ENCODE measurements around the gene RNF112. TPM values are rescaled to one million over a fixed set of nuclear protein-coding genes. Genes with fewer than 3 reads are reported as not detected.

Gene RNF112
- total and polyA plus RNA-seq, 5 donors from 2014 or later, result 0.39 TPM; not detected in 4

GRCh38 chr17:19365499-19365817 lies 45.6 kb upstream of the RNF112 start:
- Mint-ChIP-seq H3K27me3 (peaks cover 13% of the 10 kb centered on the region), H3K27ac (no peak overlapping the region), H3K4me1 (peaks cover 11 to 35% (median 20%) of the 10 kb centered on the region in 4 donors), H3K36me3 (peaks cover 8% of the 10 kb centered on the region), H3K4me3 (peak overlapping the region in 1 of 4 donors; percentile 86), H3K9me3 (peaks cover 0 to 4% (median 0%) of the 10 kb centered on the region in 7 donors)
- H3K36me3 ChIP-seq (ENCODE audit: control insufficient read depth, insufficient read depth, low read length), result no peaks in the 10 kb centered on the region
- DNase-seq, result no peak
- H3K9me3 ChIP-seq (ENCODE audit: control insufficient read depth in 2 of 2, low read length in 2 of 2), result no peaks in the 10 kb centered on the region
- ATAC-seq (ENCODE audit: low read depth in 2 of 2), result no peak
- H3K4me3 ChIP-seq (ENCODE audit: low read depth, low read length), result no peak overlapping the region
- H3K27me3 ChIP-seq (ENCODE audit: control insufficient read depth, insufficient read depth, low read length), result no peaks in the 10 kb centered on the region
- peaks cover 27% of the 10 kb centered on the region for H3K4me1 ChIP-seq (ENCODE audit: control insufficient read depth, insufficient read depth, low read length, poor library complexity, severe bottlenecking)
- no peak overlapping the region for H3K27ac ChIP-seq (ENCODE audit: insufficient read depth, low read length, poor library complexity, severe bottlenecking)

- Mint-ChIP-seq H3K9me3 (peaks cover 0 to 4% (median 0%) of the 10 kb centered on the region in 7 donors), H3K4me1 (peaks cover 11 to 41% (median 20%) of the 10 kb centered on the region in 4 donors), H3K36me3 (peaks cover 9% of the 10 kb centered on the region), H3K4me3 (peak overlapping the region in 1 of 4 donors; percentile 86), H3K27me3 (peaks cover 11% of the 10 kb centered on the region), H3K27ac (no peak overlapping the region)
- H3K9me3 ChIP-seq (ENCODE audit: control insufficient read depth in 2 of 2, low read length in 2 of 2), result no peaks in the 10 kb centered on the region
- no peaks in the 10 kb centered on the region for H3K27me3 ChIP-seq (ENCODE audit: control insufficient read depth, insufficient read depth, low read length)
- DNase-seq, result no peak
- H3K4me1 ChIP-seq (ENCODE audit: control insufficient read depth, insufficient read depth, low read length, poor library complexity, severe bottlenecking), result peaks cover 33% of the 10 kb centered on the region
- H3K4me3 ChIP-seq (ENCODE audit: low read depth, low read length), result no peak overlapping the region
- ATAC-seq (ENCODE audit: low read depth in 2 of 2), result no peak
- no peak overlapping the region for H3K27ac ChIP-seq (ENCODE audit: insufficient read depth, low read length, poor library complexity, severe bottlenecking)
- H3K36me3 ChIP-seq (ENCODE audit: control insufficient read depth, insufficient read depth, low read length), result no peaks in the 10 kb centered on the region
These were observed 45.0 kb upstream of the RNF112 start for GRCh38 chr17:19365833-19366636.

- Mint-ChIP-seq H3K4me3 (peak overlapping the region in 1 of 4 donors; percentile 47), H3K36me3 (peaks cover 12% of the 10 kb centered on the region), H3K27ac (peak overlapping the region in 1 of 3 donors; percentile 25), H3K27me3 (peaks cover 9% of the 10 kb centered on the region), H3K4me1 (peaks cover 11 to 43% (median 20%) of the 10 kb centered on the region in 4 donors), H3K9me3 (peaks cover 0 to 4% (median 0%) of the 10 kb centered on the region in 7 donors)
- Histone ChIP-seq H3K27me3 (ENCODE audit: control insufficient read depth, insufficient read depth, low read length) (no peaks in the 10 kb centered on the region), H3K9me3 (ENCODE audit: control insufficient read depth in 2 of 2, low read length in 2 of 2) (no peaks in the 10 kb centered on the region), H3K4me3 (ENCODE audit: low read depth, low read length) (no peak overlapping the region), H3K27ac (ENCODE audit: insufficient read depth, low read length, poor library complexity, severe bottlenecking) (no peak overlapping the region), H3K4me1 (ENCODE audit: control insufficient read depth, insufficient read depth, low read length, poor library complexity, severe bottlenecking) (peaks cover 39% of the 10 kb centered on the region), H3K36me3 (ENCODE audit: control insufficient read depth, insufficient read depth, low read length) (no peaks in the 10 kb centered on the region)
- ATAC-seq (ENCODE audit: low read depth in 2 of 2), result no peak
- DNase-seq, result no peak
These were observed 44.4 kb upstream of the RNF112 start for GRCh38 chr17:19366637-19366972.

- Histone ChIP-seq H3K27me3 (ENCODE audit: control insufficient read depth, insufficient read depth, low read length) (no peaks in the 10 kb centered on the region), H3K4me1 (ENCODE audit: control insufficient read depth, insufficient read depth, low read length, poor library complexity, severe bottlenecking) (peaks cover 37% of the 10 kb centered on the region), H3K4me3 (ENCODE audit: low read depth, low read length) (no peak overlapping the region), H3K27ac (ENCODE audit: insufficient read depth, low read length, poor library complexity, severe bottlenecking) (no peak overlapping the region), H3K36me3 (ENCODE audit: control insufficient read depth, insufficient read depth, low read length) (no peaks in the 10 kb centered on the region), H3K9me3 (ENCODE audit: control insufficient read depth in 2 of 2, low read length in 2 of 2) (no peaks in the 10 kb centered on the region)
- peak overlapping the region in 1 of 4 donors; percentile 75 for H3K4me3 Mint-ChIP-seq
- H3K9me3 Mint-ChIP-seq, result peaks cover 0 to 4% (median 0%) of the 10 kb centered on the region in 7 donors
- H3K27me3 Mint-ChIP-seq, result no peaks in the 10 kb centered on the region
- DNase-seq (no peak), ATAC-seq (ENCODE audit: low read depth in 2 of 2) (no peak)
- peaks cover 11 to 43% (median 19%) of the 10 kb centered on the region in 4 donors for H3K4me1 Mint-ChIP-seq
- H3K36me3 Mint-ChIP-seq, result peaks cover 12% of the 10 kb centered on the region
- peak overlapping the region in 1 of 3 donors; percentile 31 for H3K27ac Mint-ChIP-seq
These were observed 42.8 kb upstream of the RNF112 start for GRCh38 chr17:19368229-19368628.

GRCh38 chr17:19369107-19369778 lies 41.8 kb upstream of the RNF112 start:
- Histone ChIP-seq H3K36me3 (ENCODE audit: control insufficient read depth, insufficient read depth, low read length) (no peaks in the 10 kb centered on the region), H3K27ac (ENCODE audit: insufficient read depth, low read length, poor library complexity, severe bottlenecking) (no peak overlapping the region), H3K9me3 (ENCODE audit: control insufficient read depth in 2 of 2, low read length in 2 of 2) (no peaks in the 10 kb centered on the region), H3K27me3 (ENCODE audit: control insufficient read depth, insufficient read depth, low read length) (no peaks in the 10 kb centered on the region), H3K4me3 (ENCODE audit: low read depth, low read length) (no peak overlapping the region), H3K4me1 (ENCODE audit: control insufficient read depth, insufficient read depth, low read length, poor library complexity, severe bottlenecking) (peaks cover 37% of the 10 kb centered on the region)
- DNase-seq, result no peak
- Mint-ChIP-seq H3K27ac (peak overlapping the region in 2 of 3 donors; percentile 74 to 91), H3K9me3 (peaks cover 0 to 4% (median 0%) of the 10 kb centered on the region in 7 donors), H3K36me3 (peaks cover 12% of the 10 kb centered on the region), H3K4me3 (peak overlapping the region; percentile 12 to 84 (median 24)), H3K27me3 (no peaks in the 10 kb centered on the region), H3K4me1 (peaks cover 11 to 43% (median 19%) of the 10 kb centered on the region in 4 donors)
- ATAC-seq (ENCODE audit: low read depth in 2 of 2), result no peak

- H3K4me3 ChIP-seq (ENCODE audit: low read depth, low read length), result peak overlapping the region; percentile 48
- peak; percentile 48 to 58 for ATAC-seq (ENCODE audit: low read depth in 2 of 2)
- H3K36me3 Mint-ChIP-seq, result peaks cover 12% of the 10 kb centered on the region
- peak in 2 of 3 donors; percentile 24 to 78 for DNase-seq
- peaks cover 11 to 43% (median 19%) of the 10 kb centered on the region in 4 donors for H3K4me1 Mint-ChIP-seq
- H3K27ac Mint-ChIP-seq, result peak overlapping the region; percentile 91 to 96 (median 93)
- H3K4me1 ChIP-seq (ENCODE audit: control insufficient read depth, insufficient read depth, low read length, poor library complexity, severe bottlenecking), result peaks cover 37% of the 10 kb centered on the region
- peak overlapping the region; percentile 12 to 84 (median 78) for H3K4me3 Mint-ChIP-seq
- peak overlapping the region; percentile 30 for H3K27ac ChIP-seq (ENCODE audit: insufficient read depth, low read length, poor library complexity, severe bottlenecking)
- no peaks in the 10 kb centered on the region for H3K27me3 ChIP-seq (ENCODE audit: control insufficient read depth, insufficient read depth, low read length)
- H3K27me3 Mint-ChIP-seq, result no peaks in the 10 kb centered on the region
- no peaks in the 10 kb centered on the region for H3K36me3 ChIP-seq (ENCODE audit: control insufficient read depth, insufficient read depth, low read length)
- no peaks in the 10 kb centered on the region for H3K9me3 ChIP-seq (ENCODE audit: control insufficient read depth in 2 of 2, low read length in 2 of 2)
- H3K9me3 Mint-ChIP-seq, result peaks cover 0 to 4% (median 0%) of the 10 kb centered on the region in 7 donors
These were observed 41.1 kb upstream of the RNF112 start for GRCh38 chr17:19369846-19370492.

- Mint-ChIP-seq H3K9me3 (peaks cover 0 to 4% (median 0%) of the 10 kb centered on the region in 7 donors), H3K36me3 (peaks cover 12% of the 10 kb centered on the region), H3K27me3 (no peaks in the 10 kb centered on the region), H3K4me1 (peaks cover 11 to 43% (median 19%) of the 10 kb centered on the region in 4 donors), H3K4me3 (peak overlapping the region in 2 of 4 donors; percentile 79 to 84), H3K27ac (peak overlapping the region; percentile 91 to 96 (median 93))
- Histone ChIP-seq H3K27ac (ENCODE audit: insufficient read depth, low read length, poor library complexity, severe bottlenecking) (peak overlapping the region; percentile 30), H3K4me3 (ENCODE audit: low read depth, low read length) (peak overlapping the region; percentile 48), H3K27me3 (ENCODE audit: control insufficient read depth, insufficient read depth, low read length) (no peaks in the 10 kb centered on the region), H3K4me1 (ENCODE audit: control insufficient read depth, insufficient read depth, low read length, poor library complexity, severe bottlenecking) (peaks cover 37% of the 10 kb centered on the region), H3K36me3 (ENCODE audit: control insufficient read depth, insufficient read depth, low read length) (no peaks in the 10 kb centered on the region), H3K9me3 (ENCODE audit: control insufficient read depth in 2 of 2, low read length in 2 of 2) (no peaks in the 10 kb centered on the region)
- peak; percentile 7 to 16 for ATAC-seq (ENCODE audit: low read depth in 2 of 2)
- peak in 1 of 3 donors; percentile 49 for DNase-seq
These were observed 40.5 kb upstream of the RNF112 start for GRCh38 chr17:19370493-19370960.
